ENCODE measurements around the gene DROSHA. TPM values are rescaled to one million over a fixed set of nuclear protein-coding genes. Genes with fewer than 3 reads are reported as not detected.

The DROSHA gene
- total and polyA plus RNA-seq, 10 of the 15 experiments (the other 5 are each of a cell fraction or from before 2014, with no cell fraction given): 27.9 to 55.0 (median 37.6) TPM

DNA sequence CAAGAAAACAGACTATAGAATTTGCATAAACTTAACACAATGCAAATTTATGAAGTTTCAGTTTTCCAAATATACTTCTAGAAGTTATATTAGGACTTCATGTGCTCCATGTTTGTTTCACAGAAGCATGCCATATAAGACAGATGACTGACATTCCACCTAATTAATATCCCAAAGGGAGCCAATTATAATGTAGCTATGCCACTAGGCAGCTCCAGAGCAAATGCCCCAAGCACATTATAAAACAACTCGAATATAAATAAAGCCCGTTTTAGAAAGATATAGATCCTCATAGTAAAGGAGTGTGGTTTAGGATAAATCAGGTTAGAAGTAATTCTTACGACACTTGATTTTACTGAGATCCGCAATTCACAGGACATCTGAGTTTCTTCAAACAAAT lies 8.9 kb downstream of the DROSHA start:
- TF ChIP-seq, protein P1, sequence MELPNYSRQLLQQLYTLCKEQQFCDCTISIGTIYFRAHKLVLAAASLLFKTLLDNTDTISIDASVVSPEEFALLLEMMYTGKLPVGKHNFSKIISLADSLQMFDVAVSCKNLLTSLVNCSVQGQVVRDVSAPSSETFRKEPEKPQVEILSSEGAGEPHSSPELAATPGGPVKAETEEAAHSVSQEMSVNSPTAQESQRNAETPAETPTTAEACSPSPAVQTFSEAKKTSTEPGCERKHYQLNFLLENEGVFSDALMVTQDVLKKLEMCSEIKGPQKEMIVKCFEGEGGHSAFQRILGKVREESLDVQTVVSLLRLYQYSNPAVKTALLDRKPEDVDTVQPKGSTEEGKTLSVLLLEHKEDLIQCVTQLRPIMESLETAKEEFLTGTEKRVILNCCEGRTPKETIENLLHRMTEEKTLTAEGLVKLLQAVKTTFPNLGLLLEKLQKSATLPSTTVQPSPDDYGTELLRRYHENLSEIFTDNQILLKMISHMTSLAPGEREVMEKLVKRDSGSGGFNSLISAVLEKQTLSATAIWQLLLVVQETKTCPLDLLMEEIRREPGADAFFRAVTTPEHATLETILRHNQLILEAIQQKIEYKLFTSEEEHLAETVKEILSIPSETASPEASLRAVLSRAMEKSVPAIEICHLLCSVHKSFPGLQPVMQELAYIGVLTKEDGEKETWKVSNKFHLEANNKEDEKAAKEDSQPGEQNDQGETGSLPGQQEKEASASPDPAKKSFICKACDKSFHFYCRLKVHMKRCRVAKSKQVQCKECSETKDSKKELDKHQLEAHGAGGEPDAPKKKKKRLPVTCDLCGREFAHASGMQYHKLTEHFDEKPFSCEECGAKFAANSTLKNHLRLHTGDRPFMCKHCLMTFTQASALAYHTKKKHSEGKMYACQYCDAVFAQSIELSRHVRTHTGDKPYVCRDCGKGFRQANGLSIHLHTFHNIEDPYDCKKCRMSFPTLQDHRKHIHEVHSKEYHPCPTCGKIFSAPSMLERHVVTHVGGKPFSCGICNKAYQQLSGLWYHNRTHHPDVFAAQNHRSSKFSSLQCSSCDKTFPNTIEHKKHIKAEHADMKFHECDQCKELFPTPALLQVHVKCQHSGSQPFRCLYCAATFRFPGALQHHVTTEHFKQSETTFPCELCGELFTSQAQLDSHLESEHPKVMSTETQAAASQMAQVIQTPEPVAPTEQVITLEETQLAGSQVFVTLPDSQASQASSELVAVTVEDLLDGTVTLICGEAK (IDR thresholded peaks at IDR 0.05; ENCODE audit: borderline replicate concordance): no peak
- TF ChIP-seq TCF7 (IDR thresholded peaks at IDR 0.05; ENCODE audit: borderline replicate concordance) (no peak), WRNIP1 (IDR thresholded peaks at IDR 0.05; ENCODE audit: borderline replicate concordance, low read depth, low read length) (no peak)
- TF ChIP-seq, protein P2, sequence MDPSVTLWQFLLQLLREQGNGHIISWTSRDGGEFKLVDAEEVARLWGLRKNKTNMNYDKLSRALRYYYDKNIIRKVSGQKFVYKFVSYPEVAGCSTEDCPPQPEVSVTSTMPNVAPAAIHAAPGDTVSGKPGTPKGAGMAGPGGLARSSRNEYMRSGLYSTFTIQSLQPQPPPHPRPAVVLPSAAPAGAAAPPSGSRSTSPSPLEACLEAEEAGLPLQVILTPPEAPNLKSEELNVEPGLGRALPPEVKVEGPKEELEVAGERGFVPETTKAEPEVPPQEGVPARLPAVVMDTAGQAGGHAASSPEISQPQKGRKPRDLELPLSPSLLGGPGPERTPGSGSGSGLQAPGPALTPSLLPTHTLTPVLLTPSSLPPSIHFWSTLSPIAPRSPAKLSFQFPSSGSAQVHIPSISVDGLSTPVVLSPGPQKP (IDR thresholded peaks at IDR 0.05; ENCODE audit: low read depth, low read length): no peak

More for the DNA sequence above, 8.9 kb downstream of the DROSHA start:
- POLR2A ChIA-PET: interaction anchor here (0.9 kb wide), 1 partner anchor 9 kb away, joined by 4 read pairs; the partner anchor contains the start of genes C5orf22 and DROSHA
- no peak overlapping the region for H3K9ac ChIP-seq (ENCODE audit: control insufficient read depth, insufficient read depth, low read length)
- no peaks in the 10 kb centered on the region for H4K20me1 ChIP-seq (ENCODE audit: control insufficient read depth, insufficient read depth)
- no peaks in the 10 kb centered on the region; the same call in 1 of the 2 replicates for H3K79me2 ChIP-seq (ENCODE audit: control insufficient read depth, insufficient read depth, low read length)
- intact Hi-C loops (cut with micrococcal nuclease; ENCODE audit: unreplicated experiment) (no loop called here), in situ Hi-C loops (cut with MboI) (no loop called here)
- H3K9me3 ChIP-seq (replicated peaks; ENCODE audit: control insufficient read depth, insufficient read depth, low read length): no peaks in the 10 kb centered on the region
- ATAC-seq (no peak), FAIRE-seq (no peak), DNase-seq (ENCODE audit: low read depth, low spot score) (no peak)
- no peaks in the 10 kb centered on the region for H3K27me3 ChIP-seq (replicated peaks in 1 of 2; ENCODE audit: control insufficient read depth in 2 of 2, insufficient read depth in 2 of 2, low read length in 1 of 2)
- no peak overlapping the region for H3K4me2 ChIP-seq (ENCODE audit: control insufficient read depth, insufficient read depth)
- SMC1A ChIA-PET (ENCODE audit: uncharacterized antibody, unreplicated experiment): interaction anchor here (1.2 to 2.1 kb wide), 2 partner anchors 9 to 13 kb away, joined by 3 to 6 read pairs; partner anchors contain the start of genes C5orf22 and DROSHA
- RAD21 ChIA-PET (ENCODE audit: unreplicated experiment): no interaction called here
- CTCF ChIA-PET: no interaction called here
- no peak overlapping the region for H3K27ac ChIP-seq (ENCODE audit: control insufficient read depth, insufficient read depth)
- H3K4me3 ChIP-seq: no peak overlapping the region
- no TSS peak for BruUV-seq (replicated peaks)
- H3K36me3 ChIP-seq (ENCODE audit: control insufficient read depth in 2 of 2, insufficient read depth in 2 of 2, low read length in 1 of 2): peaks cover 6 to 32% of the 10 kb centered on the region in 2 experiments
- no peaks in the 10 kb centered on the region for H3K4me1 ChIP-seq (ENCODE audit: control insufficient read depth, insufficient read depth, low read length)
- 96% methylated on average over 4 of the region's 4 CpGs for WGBS (ENCODE audit: insufficient coverage, insufficient replicate concordance, low lambda C conversion rate, missing lambda C conversion rate)
- H2AFZ ChIP-seq (ENCODE audit: control insufficient read depth, low read depth, low read length): no peak overlapping the region
